HG03520 (cell line): Measurements from ENCODE around the gene CYBRD1.
A peak's percentile ranks its signal among the peaks of the same experiment; 100 is the strongest.
"Not testable (repeated sequence)": the region's sequence is repeated elsewhere in the genome, so short reads cannot be mapped to it uniquely, and the experiment has no call there.

Experiments
- ATAC-seq: cut with Tn5 transposase; IDR thresholded peaks from one replicate; pipeline ENCODE4 v1.9.1; 2021; ENCODE audit warnings: mild to moderate bottlenecking, moderate library complexity; ENCODE audit not compliant: unreplicated experiment

The CYBRD1 gene

DNA sequence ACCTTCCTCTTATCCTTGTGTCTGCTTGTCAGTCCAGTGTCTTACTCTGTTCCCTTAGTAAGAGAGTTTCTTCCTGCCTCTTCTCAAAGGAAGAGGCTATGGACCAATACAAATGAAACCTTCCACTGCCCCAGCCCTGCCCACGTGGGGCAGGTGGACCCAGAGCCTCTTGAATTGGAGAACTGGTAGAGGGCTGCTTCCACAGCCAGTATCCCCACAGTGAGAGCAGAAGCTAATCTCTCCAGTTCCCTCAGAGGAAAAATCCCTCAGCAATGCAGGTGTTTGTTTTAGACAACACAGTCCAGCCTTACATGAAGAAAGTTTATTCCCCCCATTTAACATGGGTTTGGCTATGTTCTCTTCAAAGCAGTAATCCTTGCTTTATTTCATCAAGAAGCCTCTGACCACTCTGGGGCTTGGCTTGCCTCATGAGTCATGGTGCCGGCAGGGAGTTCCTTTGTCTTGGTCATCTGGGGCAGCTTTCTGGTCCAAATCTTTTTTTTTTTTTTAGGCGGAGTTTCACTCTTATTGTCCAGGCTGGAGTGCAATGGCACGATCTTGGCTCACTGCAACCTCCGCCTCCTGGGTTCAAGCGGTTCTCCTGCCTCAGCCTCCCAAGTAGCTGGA lies 6.5 kb upstream of the CYBRD1 start:
- ATAC-seq, result no peak

DNA sequence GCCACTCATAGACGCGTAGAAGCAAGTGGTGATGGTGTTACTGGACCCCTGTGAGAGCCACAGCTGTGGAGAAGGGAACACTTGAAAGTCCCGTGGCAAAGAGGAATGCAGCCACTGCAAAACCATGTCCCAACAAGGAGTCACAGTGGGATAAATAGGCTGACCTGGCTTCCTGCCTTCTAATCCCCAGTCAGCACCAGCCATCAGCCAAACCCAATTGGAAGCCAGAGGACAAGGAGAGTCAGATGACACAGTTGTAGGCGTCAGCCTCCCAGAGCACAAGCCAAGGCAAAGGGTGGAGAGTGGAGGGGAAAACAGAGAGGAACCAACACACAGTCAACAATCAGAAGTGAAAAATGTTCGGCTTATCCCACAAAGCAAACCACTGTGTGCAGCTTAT lies 5.5 kb upstream of the CYBRD1 start:
- no peak for ATAC-seq

DNA sequence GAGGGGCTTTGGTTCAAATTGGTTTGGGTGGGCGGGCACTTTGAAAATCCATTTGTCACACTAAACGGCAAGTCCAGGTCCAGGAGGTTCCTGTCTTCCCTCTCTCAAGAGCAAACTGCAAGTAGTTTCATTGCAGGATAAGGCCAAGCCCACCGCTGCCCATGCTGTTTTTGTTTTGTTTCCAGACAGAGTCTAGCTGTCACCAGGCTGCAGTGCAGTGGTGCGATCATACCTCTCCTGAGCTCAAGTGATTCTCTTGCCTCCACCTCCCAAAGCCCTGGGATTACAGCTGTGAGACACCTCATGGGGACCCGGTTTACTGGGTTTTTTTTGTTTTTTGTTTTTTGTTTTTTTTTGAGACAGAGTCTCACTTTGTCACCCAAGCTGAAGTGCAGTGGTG lies 1.8 kb upstream of the CYBRD1 start:
- no peak for ATAC-seq

DNA sequence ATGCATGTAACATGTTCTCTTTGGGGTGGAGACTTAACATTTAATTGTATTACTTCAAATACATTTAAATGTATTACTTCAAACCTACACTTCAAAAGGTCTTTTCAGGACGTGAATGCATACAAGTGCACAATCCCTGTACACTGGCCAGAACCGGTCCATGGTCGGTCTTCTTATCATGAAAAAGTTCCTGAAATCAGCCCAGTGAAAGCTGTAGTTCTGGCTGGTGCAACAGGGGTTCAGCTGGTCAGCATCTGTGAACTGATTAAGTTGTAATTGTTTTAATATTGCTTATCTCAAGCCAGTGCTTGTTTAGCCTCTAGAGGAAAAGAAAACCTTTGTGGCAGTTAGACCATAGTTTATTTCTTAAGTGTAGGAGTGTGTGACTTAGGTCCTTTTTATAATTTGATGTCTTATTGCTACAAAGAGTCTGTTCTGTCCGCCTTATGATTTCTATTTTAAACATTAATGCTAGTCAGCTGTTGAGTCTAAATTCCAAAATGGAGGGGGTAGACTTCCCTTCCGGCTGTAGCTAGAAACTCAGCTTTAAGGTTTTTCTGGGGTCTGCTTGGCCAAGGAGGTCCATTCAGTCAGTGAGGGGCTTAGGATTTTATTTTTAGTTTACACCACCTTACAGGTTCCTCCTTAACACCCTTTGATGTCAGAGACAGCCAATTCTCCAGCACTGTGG lies 768 bp upstream of the CYBRD1 start:
- ATAC-seq, result no peak

DNA sequence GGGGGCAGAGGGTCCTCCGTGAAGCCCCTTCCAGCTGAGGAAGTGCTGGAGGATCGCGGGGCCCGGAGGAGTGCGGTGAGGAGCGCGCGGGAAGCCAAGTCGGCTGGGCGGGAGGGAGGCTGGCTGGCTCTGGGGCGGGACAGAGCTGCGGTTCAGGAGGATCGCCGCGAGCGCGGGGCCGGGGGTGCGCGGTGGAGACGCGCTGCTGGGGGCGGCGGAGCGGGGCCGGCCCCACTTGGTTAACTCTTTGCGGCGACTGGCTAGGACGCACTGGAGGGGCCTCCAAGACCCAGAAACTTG lies 464 bp downstream of the CYBRD1 start:
- ATAC-seq, result peak; percentile 28

DNA sequence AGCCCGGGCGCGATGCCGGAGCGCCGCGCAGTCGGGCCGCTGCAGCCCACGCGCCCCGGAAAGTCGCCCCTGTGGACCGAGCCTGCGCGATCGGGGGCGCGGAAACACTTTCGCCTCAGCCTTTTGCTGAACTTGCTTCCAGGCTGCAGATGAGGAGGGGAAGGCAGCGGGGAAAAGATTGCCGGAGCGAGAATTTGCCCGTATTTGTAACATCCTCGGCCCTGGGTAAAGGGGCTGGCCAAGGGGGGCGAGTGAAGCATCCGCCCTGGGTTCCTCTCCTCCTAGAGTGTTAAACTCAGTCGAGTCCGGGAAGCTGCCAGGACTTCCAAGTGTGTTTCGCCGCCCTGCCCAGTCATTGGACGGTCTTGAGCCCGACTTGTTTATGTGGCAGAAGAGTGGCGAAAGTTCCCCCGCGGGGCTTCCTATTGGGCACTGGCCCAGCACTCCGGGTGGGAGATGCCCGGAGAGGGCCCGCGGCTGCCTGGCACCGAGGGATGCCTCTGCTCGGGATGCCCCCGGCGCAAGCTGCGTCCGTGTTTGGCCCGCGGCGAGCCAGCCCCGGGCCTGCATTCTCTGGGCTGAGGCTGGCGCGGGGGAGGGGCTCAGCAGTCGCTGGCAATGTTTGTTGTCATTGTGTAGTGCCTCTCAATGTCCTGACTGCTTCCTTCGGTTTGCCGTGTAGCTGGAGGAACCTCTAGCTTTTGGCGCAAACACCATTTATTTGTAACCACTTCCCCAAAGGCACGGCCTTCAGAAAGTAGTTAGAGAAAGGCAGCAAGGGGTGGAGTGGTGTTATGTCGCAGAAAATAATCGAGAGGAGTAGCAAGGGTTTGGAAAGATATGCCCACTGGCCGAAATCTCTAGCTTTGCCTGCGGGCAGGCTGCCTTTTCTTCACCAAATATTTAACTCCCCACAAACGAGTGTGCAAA lies 1.1 kb downstream of the CYBRD1 start:
- peak; percentile 26 for ATAC-seq

DNA sequence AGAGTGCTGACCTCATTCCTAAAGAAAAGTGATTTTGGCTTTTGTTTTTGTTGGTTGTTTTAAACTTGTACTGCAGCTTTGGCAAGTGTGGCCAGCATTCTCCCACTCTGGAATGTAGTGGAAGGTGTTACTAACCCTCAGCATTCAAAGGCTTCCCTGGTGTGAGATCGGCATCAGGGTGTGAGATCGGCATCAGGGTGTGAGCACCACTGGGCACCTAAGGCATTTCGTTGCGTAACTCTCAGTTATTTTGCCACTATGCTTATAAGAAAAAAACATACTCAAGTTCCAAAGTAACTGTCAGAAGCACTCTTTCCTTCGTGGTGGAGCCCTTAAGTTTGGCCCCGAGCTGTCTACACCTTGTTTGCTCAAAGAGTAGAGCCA lies 1.7 kb downstream of the CYBRD1 start:
- no peak for ATAC-seq

DNA sequence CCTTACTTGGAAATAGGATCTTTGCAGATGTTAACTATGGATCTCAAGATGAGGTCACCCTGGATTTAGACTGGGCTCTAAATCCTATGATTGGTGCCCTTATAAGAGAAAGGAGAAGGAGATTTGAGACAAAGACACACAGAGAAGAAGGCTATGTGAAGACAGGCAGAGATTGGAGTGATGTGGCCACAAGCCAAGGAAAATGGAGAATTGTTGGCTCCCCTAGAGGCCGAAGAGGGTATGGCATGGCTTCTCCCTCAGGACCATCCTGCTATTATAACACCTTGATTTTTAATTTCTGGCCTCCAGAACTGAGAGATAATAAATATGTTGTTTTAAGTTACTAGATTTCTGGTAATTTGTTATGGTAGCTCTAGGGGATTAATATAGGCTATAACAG lies 7.6 kb downstream of the CYBRD1 start:
- ATAC-seq, result no peak

DNA sequence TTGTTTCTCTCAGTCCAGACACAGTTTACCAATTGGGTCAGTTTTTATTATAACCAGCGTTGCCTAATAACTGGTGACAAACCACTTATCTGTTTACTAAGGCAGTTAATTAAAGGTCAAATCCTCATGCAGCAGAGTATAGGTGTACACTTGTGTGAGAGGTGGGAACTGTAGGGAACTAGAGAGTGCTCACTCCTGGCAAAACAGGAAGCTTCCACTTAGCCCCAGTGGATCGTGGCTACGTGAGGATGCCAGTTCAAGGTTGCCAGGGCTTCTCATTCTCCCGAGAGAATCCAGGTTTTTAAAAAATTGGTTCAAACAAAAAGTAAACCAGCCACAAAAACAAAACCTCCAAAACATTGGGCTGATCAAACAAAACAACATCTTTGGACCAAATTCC lies 8.1 kb downstream of the CYBRD1 start:
- ATAC-seq, result no peak

DNA sequence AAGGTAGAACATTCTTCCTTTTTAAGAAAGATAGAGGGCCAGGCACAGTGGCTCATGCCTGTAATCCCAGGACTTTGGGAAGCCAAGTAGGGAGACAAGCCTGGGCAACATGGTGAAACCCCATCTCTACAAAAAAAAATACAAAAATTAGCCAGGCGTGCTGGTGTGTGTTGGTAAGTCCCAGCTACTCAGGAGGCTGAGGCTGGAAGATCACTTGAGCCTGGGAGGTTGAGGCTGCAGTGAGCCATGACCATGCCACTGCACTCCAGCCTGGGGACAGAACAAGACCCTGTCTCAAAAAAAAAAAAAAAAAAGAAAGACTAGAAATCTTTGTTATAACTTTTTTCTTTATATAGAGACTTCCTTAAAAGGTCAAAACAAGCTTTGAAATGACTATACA lies 8.6 kb downstream of the CYBRD1 start:
- not testable (repeated sequence) for ATAC-seq

DNA sequence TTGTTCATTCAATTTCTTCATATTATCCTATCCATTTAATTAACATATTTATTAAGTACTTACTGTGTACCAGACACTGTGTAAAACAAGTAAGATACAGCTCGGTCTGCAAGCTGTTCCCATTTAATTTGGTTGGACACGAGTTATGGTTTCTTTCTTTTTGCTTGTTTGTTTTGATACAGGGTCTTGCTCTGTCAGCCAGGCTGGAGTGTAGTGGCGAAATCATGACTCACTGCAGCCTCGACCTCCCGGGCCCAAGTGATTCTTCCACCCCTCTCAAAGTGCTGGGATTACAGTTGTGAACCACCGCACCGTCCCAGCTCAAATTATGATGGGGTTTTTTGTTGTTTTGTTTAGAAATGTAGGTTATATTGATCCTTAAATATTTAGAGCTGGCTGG lies 9.0 kb downstream of the CYBRD1 start:
- no peak for ATAC-seq

DNA sequence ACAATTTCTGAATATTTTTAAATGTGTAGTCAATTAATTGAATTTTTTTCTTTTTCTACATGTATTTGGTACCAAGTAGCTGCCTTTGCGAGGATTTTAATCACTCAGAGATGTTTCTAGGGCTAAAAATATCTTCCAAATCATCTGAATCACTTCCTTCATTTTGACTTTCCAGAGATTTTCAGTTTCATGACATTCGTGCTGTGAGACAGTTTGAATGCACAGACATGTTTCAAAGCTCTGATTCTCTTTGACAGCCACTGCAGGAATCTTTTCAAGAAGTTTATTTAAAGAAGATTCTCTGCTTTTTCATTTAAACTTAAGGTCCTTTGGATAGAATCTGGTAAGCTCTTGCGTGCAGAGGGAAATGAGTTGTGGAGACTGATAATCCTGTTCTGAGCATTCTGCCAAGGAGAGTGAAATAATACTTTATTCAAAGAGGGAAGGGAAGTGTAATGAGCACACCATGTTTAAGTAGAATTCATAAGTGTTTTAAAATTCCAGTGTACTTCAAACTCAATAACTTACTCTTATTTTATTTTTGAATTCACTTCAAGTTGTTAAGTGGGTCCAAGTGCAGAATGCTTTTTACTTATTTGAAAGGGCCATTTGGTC lies 9.7 kb downstream of the CYBRD1 start:
- no peak for ATAC-seq

DNA sequence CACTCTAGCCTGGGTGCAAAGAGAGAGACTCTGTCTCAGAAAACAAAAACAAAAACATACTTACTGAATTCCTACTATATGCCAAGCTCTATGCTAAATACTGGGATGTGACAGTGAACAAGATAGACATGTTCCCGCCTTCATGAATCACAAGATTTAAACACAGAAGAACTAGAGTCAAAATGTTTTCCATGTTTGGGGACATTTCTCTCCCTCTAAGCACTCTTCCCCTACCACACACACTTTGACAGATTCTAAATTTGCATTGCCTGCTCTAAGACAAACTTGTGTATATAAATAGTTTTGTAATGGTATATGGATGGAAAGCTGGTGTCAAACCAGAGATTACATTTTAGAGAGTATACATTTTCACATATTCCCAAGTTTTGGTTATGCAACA lies 11.1 kb downstream of the CYBRD1 start:
- ATAC-seq, result no peak

DNA sequence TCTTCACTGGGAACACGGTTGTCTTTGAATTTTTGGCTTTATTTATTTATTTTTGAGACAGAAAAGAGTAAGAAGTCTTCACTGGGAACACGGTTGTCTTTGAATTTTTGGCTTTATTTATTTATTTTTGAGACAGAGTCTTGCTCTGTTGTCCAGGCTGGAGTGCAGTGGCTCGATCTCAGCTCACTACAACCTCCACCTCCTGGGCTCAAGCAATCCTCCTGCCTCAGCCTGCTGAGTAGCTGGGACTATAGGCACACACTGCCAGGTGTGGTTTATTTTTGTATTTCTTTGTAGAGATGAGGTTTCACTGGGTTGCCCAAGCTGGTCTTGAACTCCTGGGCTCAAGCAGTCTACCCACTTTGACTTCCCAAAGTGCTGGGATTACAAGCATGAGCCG lies 13.3 kb downstream of the CYBRD1 start:
- not testable (repeated sequence) for ATAC-seq

DNA sequence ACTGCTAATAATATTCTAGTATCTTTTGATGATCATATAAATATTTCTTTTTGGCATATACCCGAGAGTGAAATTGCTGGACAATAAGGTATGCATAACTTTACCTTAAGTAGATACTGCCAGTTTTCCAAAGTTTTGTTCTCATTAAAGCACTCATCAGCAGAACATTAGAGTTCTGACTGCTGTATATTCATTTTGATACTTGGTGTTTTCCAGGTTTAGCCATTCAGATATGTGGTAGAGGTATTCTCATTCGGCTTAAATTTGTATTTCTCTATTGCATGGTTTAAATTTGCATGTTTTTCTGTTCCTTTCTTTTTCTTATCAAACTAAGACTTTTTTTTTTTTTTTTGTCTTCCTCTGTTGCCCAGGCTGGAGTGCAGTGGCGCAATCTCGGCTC lies 18.2 kb downstream of the CYBRD1 start:
- ATAC-seq, result no peak

DNA sequence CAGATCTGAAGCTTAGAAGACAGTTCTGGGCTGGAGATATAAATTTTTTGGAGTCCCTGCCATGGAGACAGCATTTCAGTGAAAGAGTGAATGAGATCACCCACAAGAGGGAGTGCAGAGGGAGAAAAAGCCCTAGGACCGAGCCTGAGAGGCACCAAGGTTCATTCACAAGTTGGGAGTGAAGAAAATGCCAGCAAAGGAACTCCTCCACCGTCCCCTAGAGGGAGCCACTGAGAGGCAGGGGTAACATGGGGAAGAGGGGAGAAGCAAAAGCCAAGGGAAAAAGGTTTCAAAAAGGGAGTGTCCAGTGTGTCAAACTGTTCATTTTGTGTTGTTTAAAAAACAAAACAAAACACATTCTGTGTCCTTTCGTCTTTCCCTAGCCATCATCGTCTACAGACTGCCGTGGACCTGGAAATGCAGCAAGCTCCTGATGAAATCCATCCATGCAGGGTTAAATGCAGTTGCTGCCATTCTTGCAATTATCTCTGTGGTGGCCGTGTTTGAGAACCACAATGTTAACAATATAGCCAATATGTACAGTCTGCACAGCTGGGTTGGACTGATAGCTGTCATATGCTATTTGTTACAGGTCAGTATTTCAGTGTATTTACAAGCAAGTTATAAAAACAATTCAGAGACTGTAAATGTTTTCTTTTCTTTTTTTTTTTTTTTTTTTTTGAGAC lies 19.1 kb downstream of the CYBRD1 start:
- no peak for ATAC-seq

DNA sequence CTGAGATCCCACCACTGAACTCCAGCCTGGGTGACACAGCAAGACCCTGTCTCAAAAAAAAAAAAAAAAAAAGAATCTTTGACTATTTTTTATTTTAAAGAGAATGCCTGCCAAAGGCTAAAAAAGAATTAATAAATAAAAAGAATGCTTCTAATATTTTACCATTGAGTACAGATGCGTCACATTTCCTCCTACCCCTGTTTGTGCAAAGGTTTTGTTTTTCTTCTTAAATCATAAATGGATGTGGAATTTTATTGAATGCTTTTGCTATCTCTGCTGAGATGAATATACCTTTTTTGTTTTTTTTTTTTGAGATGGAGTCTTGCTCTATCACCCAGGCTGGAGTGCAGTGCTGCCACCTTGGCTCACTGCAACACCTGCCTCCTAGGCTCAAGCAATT lies 22.8 kb downstream of the CYBRD1 start:
- ATAC-seq, result no peak

DNA sequence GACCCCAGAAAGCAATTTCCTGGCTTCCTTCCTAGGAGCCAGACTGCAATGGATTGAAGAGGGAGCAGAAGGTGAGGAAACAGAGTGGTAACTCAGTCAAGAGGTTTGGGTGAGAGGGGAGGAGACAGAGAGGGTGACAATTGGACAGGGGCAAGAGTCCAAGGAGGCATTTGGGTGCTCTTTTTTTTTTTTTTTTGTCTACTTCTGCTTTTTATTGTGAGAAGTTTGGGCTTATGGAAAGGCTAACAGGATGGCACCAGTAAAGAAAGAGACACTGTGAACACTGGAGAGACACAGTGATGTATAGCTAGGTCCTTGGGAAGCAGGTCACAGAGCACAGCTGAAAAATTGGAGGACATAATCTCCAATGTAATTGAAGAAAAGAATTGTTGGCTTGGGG lies 25.0 kb downstream of the CYBRD1 start:
- ATAC-seq, result no peak

DNA sequence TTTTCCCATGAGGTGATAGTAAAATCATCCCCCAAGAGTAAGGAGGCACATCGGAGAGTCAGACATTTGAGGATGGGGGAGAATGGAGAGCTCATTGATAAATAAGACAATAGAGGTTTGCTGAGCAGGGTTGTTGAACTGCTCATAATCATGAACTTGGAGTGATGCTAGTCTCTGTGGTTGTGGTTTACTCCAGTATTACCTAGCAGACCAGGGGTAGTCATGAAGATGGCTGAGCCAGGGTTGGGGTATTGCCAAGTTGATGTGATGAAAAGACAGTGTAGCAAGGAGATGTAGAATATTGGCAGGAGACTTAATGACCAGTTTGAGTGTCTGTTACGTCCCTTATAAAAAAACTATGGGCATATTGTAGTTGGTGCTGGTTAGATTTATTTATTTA lies 25.4 kb downstream of the CYBRD1 start:
- no peak for ATAC-seq

DNA sequence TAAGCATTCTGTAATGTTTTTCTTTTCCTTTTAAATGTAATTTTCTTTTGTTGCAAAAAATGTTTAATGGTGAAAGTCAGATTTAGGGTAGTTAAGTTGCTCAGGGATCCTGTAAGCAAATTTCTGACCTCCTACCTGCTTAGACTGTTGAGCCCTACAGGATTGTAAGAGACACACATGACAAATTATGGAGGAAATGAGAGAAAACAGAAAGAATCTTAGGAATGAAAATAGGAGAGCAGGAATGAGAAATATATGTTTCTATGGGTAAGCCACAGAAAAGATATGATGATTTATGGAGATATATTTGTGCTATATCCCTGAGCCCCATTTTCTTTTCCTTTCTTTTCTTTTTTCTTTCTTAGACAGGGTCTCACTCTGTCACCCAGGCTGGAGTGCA lies 28.3 kb downstream of the CYBRD1 start:
- ATAC-seq, result no peak

DNA sequence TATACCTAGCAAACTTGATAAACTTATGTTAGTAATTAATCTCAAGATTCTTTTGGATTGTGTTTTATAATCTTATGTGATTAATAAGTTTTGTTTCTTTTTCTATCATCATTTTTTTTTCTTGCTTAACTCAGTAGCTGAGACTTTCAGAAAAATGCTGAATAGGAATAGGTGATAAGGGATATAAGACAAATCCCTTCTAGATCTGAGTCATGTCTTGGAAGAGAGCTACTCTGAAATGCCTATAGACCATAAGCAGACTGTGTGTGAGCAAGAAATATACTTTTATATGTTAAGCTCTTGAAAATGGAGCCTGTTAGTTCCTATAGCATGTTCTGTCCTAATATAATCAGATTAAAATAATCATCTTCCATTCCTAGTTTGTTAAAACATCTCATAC lies 29.6 kb downstream of the CYBRD1 start:
- ATAC-seq, result no peak
